ENCODE measurements around the gene R3HDM2.
A peak's percentile ranks its signal among the peaks of the same experiment; 100 is the strongest.
"Not testable (repeated sequence)": the region's sequence is repeated elsewhere in the genome, so short reads cannot be mapped to it uniquely, and the experiment has no call there.

The R3HDM2 gene

GRCh38 chr12:57358646-57359045 lies 72.2 kb downstream of the R3HDM2 start:
- DNase-seq (ENCODE audit: low read depth, low spot score): no peak
- no peak overlapping the region for H3K4me3 ChIP-seq (ENCODE audit: low read length)

DNA sequence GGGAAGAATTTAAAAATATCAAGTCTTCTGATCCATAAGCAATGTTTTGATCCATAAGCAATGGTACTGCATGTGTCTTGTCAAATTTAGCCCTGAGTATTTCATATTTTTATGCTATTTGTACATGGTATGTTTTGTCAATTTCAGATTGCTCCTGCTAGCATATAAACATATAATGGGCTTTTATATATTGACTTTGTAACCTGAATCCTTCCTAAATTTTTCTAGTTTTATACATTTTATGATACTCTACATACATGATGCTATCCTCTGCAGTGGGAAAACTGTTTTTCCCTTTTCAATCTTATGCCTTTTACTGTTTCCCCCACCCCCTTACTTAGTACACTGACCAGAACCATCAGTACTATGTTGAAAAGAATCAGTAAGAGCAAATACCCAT lies 75.1 kb downstream of the R3HDM2 start:
- no peak overlapping the region for H3K4me3 ChIP-seq (ENCODE audit: low read length)
- no peak for DNase-seq (ENCODE audit: low read depth, low spot score)

GRCh38 chr12:57352166-57352565 lies 78.7 kb downstream of the R3HDM2 start:
- no peak for DNase-seq (ENCODE audit: low read depth, low spot score)
- H3K4me3 ChIP-seq (ENCODE audit: low read length): no peak overlapping the region

DNA sequence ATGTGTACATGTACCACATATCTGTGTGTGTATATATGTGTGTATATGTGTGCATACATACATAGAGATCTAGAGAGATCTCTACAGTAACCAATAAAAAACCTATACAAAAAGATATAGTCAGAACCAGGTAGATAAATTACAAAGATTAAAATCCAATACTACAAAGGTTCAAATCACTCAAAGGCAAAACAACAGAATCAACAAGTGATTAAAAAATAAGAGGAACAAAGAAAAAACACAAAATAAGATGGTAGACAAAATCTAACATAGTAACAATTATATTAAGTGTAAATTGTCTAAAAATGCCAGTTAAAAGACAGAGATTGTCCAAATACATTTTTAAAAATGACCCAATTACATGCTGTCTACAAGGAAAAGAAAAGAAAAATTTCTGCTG lies 83.6 kb downstream of the R3HDM2 start:
- H3K4me3 ChIP-seq (ENCODE audit: low read length): no peak overlapping the region
- no peak for DNase-seq (ENCODE audit: low read depth, low spot score)

GRCh38 chr12:57343703-57344378 lies 87.0 kb downstream of the R3HDM2 start:
- no peak for DNase-seq (ENCODE audit: low read depth, low spot score)
- H3K4me3 ChIP-seq (ENCODE audit: low read length): no peak overlapping the region

GRCh38 chr12:57342207-57342691 lies 88.6 kb downstream of the R3HDM2 start:
- no peak for DNase-seq (ENCODE audit: low read depth, low spot score)
- no peak overlapping the region for H3K4me3 ChIP-seq (ENCODE audit: low read length)

DNA sequence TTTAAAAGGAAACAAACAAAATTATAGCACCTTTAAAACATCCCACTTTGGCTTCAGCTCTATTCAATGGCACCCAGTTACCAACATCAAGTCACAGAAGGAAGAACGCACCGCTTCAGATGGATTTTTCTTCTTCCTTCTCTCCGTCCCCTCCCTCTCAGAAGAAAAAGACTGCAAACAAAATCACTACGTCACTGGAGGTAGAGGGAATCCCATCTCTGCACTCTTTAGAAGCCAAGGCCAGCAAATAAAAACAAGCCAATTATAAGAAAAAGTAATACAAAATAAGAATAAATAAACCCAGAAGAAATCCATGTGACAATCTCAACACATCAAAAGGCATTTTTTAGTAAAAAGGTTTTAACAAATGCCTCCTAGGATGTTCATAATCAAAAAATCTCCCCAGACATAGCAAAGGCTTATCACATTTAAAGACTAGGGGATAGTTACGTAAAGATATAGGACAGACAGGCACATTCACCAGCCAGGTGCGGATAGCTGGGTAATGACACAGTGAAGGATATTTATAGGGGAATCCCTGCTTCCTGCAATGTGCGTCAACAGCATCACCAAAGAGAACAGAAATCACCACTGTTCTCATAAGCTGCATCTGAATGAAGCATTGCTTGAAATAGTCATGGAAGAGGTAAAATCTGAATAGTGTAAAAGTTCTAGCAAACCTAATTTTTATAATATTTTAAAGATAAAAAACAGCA lies 89.4 kb downstream of the R3HDM2 start:
- H3K4me3 ChIP-seq (ENCODE audit: low read length): no peak overlapping the region
- no peak for DNase-seq (ENCODE audit: low read depth, low spot score)

GRCh38 chr12:57340104-57340503 lies 90.7 kb downstream of the R3HDM2 start:
- DNase-seq (ENCODE audit: low read depth, low spot score): no peak
- no peak overlapping the region for H3K4me3 ChIP-seq (ENCODE audit: low read length)

DNA sequence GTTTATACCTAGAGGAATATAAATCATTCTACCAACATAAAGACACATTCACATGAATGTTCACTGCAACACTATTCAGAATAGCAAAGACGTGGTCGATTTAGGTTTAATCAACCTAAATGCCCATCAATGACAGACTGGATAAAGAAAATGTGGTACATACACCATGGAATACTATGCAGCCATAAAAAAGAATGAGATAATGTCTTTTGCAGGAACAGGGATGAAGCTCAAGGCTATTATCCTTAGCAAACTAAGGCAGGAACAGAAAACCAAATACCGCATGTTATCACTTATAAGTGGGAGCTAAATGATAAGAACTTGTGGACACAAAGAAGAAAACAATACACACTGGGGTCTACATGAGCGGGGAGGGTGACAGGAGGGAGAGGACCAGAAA lies 94.5 kb downstream of the R3HDM2 start:
- H3K4me3 ChIP-seq (ENCODE audit: low read length); DNase-seq (ENCODE audit: low read depth, low spot score): not testable (repeated sequence)

DNA sequence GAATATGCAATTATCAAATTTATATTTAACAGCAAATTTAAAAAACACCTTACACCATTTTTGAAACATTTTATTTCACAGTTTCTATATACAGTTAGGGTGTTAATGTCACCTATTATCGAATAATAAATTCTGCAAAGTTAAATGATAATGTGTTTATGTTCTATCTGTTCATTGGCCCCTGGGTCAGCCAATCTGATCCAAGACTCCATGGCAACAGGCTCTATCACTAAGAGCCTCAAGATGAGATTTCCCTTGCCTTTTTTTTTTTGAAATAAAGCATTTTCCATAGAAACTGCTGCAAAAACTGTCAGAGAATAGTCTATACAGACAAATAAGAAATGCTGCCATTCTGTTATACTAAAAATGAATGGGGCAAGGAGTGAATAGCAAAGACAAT lies 96.6 kb downstream of the R3HDM2 start:
- no peak for DNase-seq (ENCODE audit: low read depth, low spot score)
- H3K4me3 ChIP-seq (ENCODE audit: low read length): no peak overlapping the region

DNA sequence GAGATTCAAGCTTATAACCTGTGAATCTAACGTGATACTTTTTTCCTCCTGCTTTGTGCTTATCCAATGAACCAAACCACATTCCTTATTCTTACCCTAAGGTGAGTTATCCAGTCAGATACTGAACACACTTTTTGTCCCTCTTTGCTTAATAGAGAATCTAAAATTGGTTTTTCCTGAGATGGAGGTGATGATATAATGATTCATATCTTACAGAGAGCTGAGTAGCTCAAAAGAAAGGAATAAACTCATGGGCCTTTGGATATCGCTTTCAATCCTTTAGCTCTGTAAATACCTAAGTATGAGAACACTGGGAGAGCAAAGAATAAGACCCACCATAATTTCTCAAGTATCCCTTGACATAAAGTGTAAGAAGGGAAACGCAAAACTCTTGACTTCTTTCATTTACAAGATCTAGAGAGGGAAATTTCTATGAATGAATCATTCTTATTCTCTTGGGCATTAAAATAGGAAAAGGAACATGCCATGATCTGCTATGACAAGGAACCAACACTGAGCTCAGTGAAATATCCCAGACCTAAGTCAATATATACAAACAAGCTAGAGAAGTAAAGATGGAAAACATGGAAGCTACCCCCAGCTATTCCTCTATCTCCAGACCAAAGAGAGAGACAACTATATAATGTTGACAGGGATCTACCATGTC lies 98.1 kb downstream of the R3HDM2 start:
- H3K4me3 ChIP-seq (ENCODE audit: low read length): no peak overlapping the region
- DNase-seq (ENCODE audit: low read depth, low spot score): no peak

DNA sequence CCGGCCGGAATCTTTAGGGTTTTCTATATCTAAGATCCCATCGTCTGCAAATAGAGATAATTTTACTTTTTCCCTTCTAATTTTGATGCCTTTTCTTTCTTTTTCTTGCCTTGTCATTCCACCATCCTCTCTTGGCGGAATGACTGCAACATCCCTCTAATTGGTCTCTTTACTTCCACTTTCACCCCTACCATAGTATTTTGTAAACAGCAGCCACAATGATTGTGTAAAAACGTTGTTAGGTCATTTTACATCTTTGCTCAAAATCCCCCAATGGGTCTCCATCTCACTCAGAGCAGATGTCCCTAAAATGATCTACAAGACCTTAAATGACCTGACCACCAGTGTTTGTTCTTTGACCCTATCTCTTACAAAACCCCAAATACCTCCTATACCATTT lies 99.9 kb downstream of the R3HDM2 start:
- no peak for DNase-seq (ENCODE audit: low read depth, low spot score)
- H3K4me3 ChIP-seq (ENCODE audit: low read length): no peak overlapping the region

GRCh38 chr12:57329219-57329618 lies 101.6 kb downstream of the R3HDM2 start:
- no peak overlapping the region for H3K4me3 ChIP-seq (ENCODE audit: low read length)
- no peak for DNase-seq (ENCODE audit: low read depth, low spot score)

GRCh38 chr12:57325395-57325794 lies 105.4 kb downstream of the R3HDM2 start:
- H3K4me3 ChIP-seq (ENCODE audit: low read length): no peak overlapping the region
- no peak for DNase-seq (ENCODE audit: low read depth, low spot score)

- DNase-seq (ENCODE audit: low read depth, low spot score): no peak
- H3K4me3 ChIP-seq (ENCODE audit: low read length): no peak overlapping the region
These were observed 107.4 kb downstream of the R3HDM2 start for GRCh38 chr12:57323416-57323815.

- no peak for DNase-seq (ENCODE audit: low read depth, low spot score)
- H3K4me3 ChIP-seq (ENCODE audit: low read length): no peak overlapping the region
These were observed 110.2 kb downstream of the R3HDM2 start for GRCh38 chr12:57320639-57321038.

DNA sequence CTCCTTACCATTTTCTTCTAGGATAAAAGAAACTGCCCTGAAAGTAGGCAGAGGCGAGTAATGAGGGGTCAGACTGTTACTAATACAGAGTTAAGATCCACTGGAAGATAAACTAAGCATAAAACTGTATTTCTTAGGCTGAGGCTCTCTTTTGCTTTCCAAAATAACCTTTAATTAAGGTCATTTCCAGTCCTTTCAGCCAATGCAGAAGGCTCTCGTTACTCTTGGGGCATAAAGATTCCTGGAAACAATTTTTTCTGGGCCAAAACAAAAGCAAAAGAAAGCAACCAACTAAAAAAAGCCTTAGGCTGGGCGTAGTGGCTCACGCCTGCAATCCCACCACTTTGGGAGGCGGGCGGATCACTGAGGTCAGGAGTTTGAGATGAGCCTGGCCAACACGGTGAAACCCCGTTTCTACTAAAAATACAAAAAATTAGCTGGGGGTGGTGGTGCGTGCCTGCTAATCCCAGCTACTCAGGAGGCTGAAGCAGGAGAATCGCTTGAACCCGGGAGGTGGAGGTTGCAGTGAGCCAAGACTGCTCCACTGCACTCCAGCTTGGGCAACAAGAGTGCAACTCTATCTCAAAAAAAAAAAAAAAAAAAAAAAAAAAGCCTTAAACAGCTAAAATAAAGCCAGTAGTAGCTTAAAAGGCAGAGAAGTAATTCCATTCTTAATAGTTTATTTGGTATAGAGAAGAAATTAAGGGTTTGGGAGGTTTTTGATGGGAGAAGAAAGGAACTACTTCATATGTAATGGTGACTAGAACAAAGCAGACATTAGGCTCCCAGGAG lies 111.0 kb downstream of the R3HDM2 start:
- no peak overlapping the region for H3K4me3 ChIP-seq (ENCODE audit: low read length)
- no peak for DNase-seq (ENCODE audit: low read depth, low spot score)

- DNase-seq (ENCODE audit: low read depth, low spot score): no peak
These were observed 115.2 kb downstream of the R3HDM2 start for GRCh38 chr12:57315681-57316080.

GRCh38 chr12:57312287-57312686 lies 118.6 kb downstream of the R3HDM2 start:
- not testable (repeated sequence) for H3K4me3 ChIP-seq (ENCODE audit: low read length)
- peak; percentile 26 for DNase-seq (ENCODE audit: low read depth, low spot score)

More at GRCh38 chr12:57315681-57316080, 115.2 kb downstream of the R3HDM2 start:
- H3K4me3 ChIP-seq (ENCODE audit: low read length): no peak overlapping the region
